ENCODE results near the gene ZBTB33.
A peak's percentile ranks its signal among the peaks of the same experiment; 100 is the strongest.

The ZBTB33 gene

DNA sequence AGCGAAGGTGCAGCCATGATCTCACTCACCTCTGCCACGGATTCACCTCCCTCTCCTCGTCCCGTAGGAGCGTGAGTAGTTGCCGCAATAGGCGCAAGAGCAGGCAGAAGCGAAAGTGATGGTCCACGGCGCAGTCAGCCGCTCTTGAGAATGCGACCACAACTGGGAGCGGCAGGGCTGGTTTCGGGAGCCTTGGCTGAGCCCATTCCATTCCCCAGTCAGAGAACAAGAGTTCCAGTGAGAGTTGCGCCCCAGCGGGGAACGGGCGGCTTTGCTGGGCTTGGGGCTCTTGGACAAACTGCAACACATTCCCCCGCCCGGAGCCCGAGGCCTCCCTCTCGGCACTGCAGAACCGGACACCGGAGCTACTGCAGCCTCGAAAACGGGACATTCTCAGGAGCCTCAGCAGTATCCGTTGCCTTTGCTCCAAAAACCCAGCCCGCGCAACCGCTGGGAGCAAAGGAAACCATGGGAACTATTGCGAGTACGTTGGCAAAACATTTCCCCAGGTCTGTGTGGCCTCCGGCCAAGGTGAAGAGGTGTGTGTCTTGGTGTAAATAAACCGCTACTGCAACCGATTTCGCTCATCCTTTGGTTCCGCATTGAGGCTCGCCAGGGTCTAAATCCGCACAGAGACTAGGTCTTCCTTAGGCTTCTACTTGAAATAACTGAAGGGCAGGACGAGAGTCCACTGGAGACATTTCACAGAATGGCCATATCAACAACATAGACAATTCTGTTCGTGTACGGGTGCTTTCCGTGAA is 5.7 kb upstream of the ZBTB33 start (continued):
- TF ChIP-seq ZNF48 (tag by site-specific recombination; IDR thresholded peaks at IDR 0.05) (no peak), GLIS2 (tag by site-specific recombination; IDR thresholded peaks at IDR 0.05) (no peak), SP3 (tag by site-specific recombination; IDR thresholded peaks at IDR 0.05) (peak; percentile 56), ZNF266 (tag by site-specific recombination; IDR thresholded peaks at IDR 0.05; ENCODE audit: low read depth) (no peak), ZNF558 (tag by site-specific recombination; IDR thresholded peaks at IDR 0.05) (no peak), ZNF658 (tag by site-specific recombination; IDR thresholded peaks at IDR 0.05) (no peak), BCL11B (tag by site-specific recombination; IDR thresholded peaks at IDR 0.05; ENCODE audit: low read depth) (peak; percentile 92), ZNF157 (tag by site-specific recombination; IDR thresholded peaks at IDR 0.05) (no peak), ZNF510 (tag by site-specific recombination; IDR thresholded peaks at IDR 0.05; ENCODE audit: insufficient replicate concordance) (no peak), RBAK (tag by site-specific recombination; IDR thresholded peaks at IDR 0.05) (no peak), ZNF76 (tag by site-specific recombination; IDR thresholded peaks at IDR 0.05; ENCODE audit: borderline replicate concordance, low read depth) (peak; percentile 78), ZNF692 (tag by site-specific recombination; IDR thresholded peaks at IDR 0.05) (peak; percentile 70), ZNF23 (tag by site-specific recombination; IDR thresholded peaks at IDR 0.05; ENCODE audit: borderline replicate concordance) (no peak), ZNF837 (tag by site-specific recombination; IDR thresholded peaks at IDR 0.05) (no peak), ZNF473 (tag by site-specific recombination; IDR thresholded peaks at IDR 0.05) (no peak), SALL2 (tag by site-specific recombination; IDR thresholded peaks at IDR 0.05; ENCODE audit: borderline replicate concordance) (no peak), PRDM1 (tag by site-specific recombination; IDR thresholded peaks at IDR 0.05) (peak; percentile 96), ZBTB21 (tag by site-specific recombination; IDR thresholded peaks at IDR 0.05) (peak; percentile 64; the same call in 1 of the 2 replicates), ZNF2 (tag by site-specific recombination; IDR thresholded peaks at IDR 0.05) (peak; percentile 73; the same call in 1 of the 2 replicates), ZNF501 (tag by site-specific recombination; IDR thresholded peaks at IDR 0.05) (peak; percentile 75), ZNF629 (tag by site-specific recombination; IDR thresholded peaks at IDR 0.05) (peak; percentile 74), REPIN1 (tag by site-specific recombination; IDR thresholded peaks at IDR 0.05; ENCODE audit: low read depth) (no peak), ZNF488 (tag by site-specific recombination; IDR thresholded peaks at IDR 0.05) (no peak), WT1 (tag by site-specific recombination; IDR thresholded peaks at IDR 0.05) (no peak), ZNF670 (tag by site-specific recombination; IDR thresholded peaks at IDR 0.05; ENCODE audit: low read depth) (no peak), ZNF114 (tag by site-specific recombination; IDR thresholded peaks at IDR 0.05) (no peak), KLF7 (tag by site-specific recombination; IDR thresholded peaks at IDR 0.05; ENCODE audit: borderline replicate concordance) (0 out of 2 replicates have a peak, but pooled peaks have one; percentile 62), ZNF37A (tag by site-specific recombination; IDR thresholded peaks at IDR 0.05) (no peak), ZFP3 (tag by site-specific recombination; IDR thresholded peaks at IDR 0.05; ENCODE audit: low read depth) (no peak), ZNF174 (tag by site-specific recombination; IDR thresholded peaks at IDR 0.05) (no peak)
- TF ChIP-seq, protein P1, sequence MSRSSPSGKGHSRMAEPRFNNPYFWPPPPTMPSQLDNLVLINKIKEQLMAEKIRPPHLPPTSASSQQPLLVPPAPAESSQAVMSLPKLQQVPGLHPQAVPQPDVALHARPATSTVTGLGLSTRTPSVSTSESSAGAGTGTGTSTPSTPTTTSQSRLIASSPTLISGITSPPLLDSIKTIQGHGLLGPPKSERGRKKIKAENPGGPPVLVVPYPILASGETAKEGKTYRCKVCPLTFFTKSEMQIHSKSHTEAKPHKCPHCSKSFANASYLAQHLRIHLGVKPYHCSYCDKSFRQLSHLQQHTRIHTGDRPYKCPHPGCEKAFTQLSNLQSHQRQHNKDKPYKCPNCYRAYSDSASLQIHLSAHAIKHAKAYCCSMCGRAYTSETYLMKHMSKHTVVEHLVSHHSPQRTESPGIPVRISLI (tag by site-specific recombination; IDR thresholded peaks at IDR 0.05): no peak
- TF ChIP-seq, protein P2, sequence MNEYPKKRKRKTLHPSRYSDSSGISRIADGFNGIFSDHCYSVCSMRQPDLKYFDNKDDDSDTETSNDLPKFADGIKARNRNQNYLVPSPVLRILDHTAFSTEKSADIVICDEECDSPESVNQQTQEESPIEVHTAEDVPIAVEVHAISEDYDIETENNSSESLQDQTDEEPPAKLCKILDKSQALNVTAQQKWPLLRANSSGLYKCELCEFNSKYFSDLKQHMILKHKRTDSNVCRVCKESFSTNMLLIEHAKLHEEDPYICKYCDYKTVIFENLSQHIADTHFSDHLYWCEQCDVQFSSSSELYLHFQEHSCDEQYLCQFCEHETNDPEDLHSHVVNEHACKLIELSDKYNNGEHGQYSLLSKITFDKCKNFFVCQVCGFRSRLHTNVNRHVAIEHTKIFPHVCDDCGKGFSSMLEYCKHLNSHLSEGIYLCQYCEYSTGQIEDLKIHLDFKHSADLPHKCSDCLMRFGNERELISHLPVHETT (tag by site-specific recombination; IDR thresholded peaks at IDR 0.05): peak; percentile 86
- TF ChIP-seq, protein P3, sequence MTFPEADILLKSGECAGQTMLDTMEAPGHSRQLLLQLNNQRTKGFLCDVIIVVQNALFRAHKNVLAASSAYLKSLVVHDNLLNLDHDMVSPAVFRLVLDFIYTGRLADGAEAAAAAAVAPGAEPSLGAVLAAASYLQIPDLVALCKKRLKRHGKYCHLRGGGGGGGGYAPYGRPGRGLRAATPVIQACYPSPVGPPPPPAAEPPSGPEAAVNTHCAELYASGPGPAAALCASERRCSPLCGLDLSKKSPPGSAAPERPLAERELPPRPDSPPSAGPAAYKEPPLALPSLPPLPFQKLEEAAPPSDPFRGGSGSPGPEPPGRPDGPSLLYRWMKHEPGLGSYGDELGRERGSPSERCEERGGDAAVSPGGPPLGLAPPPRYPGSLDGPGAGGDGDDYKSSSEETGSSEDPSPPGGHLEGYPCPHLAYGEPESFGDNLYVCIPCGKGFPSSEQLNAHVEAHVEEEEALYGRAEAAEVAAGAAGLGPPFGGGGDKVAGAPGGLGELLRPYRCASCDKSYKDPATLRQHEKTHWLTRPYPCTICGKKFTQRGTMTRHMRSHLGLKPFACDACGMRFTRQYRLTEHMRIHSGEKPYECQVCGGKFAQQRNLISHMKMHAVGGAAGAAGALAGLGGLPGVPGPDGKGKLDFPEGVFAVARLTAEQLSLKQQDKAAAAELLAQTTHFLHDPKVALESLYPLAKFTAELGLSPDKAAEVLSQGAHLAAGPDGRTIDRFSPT (tag by site-specific recombination; IDR thresholded peaks at IDR 0.05): no peak

All from HEK293 (cell line).